Measurements from ENCODE around the gene PJA2.
A peak's percentile ranks its signal among the peaks of the same experiment; 100 is the strongest.

Gene PJA2

GRCh38 chr5:109349388-109349787 lies 60.4 kb downstream of the PJA2 start:
- Histone ChIP-seq H3K27me3 (no peaks in the 10 kb centered on the region), H3K36me3 (peaks cover 52 to 82% (median 68%) of the 10 kb centered on the region in 11 experiments), H3K4me1 (no peaks in the 10 kb centered on the region), H3K9me3 (replicated peaks in 1 of 11) (peaks cover 0 to 6% (median 0%) of the 10 kb centered on the region in 11 experiments; a peak in 2 of 22 replicates), H3K4me3 (no peak overlapping the region), H3K27ac (no peak overlapping the region), H4K20me1 (peaks cover 0 to 74% (median 7%) of the 10 kb centered on the region in 11 experiments; a peak in 10 of 22 replicates), H3K9ac (no peak overlapping the region), H3K4me2 (no peak overlapping the region)
- TF ChIP-seq Cebpa-rat (IDR thresholded peaks at IDR 0.05) = no peak

DNA sequence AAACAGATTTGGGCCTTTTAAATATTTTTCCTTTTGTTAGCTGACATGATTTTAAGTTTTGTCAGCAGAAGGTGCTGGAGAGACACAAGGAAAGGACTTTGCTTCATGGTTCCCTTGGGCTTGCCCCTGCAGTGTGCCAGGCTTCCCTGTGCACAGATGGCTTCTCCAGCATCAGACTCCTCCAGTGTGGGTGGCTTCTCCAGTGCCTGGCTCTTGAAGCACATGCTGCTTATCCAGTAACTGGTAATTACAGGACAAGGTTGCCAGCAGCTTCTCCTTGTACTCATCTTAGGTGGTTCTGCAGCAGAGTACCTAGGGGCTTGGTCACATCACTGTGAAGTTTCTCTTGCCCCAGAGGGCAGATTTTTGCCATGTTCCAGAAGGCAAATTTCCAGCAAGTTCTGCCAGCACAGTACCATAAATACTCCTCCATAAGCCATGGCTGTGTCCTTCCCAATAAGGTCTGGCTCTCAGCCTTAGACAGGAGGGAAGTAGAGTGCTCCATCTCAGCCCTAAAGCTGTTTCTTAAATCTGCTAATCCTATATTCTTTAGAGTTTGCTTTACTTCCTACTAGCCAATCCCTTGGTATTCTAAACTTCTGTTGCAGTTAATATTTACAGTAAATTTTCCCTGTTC lies 62.4 kb downstream of the PJA2 start:
- Histone ChIP-seq H3K27me3 (no peaks in the 10 kb centered on the region), H3K9me3 (replicated peaks in 1 of 11) (peaks cover 0 to 18% (median 7%) of the 10 kb centered on the region in 11 experiments; a peak in 9 of 22 replicates), H3K27ac (no peak overlapping the region), H3K4me3 (no peak overlapping the region), H3K4me1 (no peaks in the 10 kb centered on the region), H3K9ac (no peak overlapping the region), H3K36me3 (peaks cover 61 to 93% (median 82%) of the 10 kb centered on the region in 11 experiments), H4K20me1 (peaks cover 0 to 72% (median 7%) of the 10 kb centered on the region in 11 experiments; a peak in 10 of 22 replicates), H3K4me2 (no peak overlapping the region)
- TF ChIP-seq Cebpa-rat (IDR thresholded peaks at IDR 0.05) = no peak

DNA sequence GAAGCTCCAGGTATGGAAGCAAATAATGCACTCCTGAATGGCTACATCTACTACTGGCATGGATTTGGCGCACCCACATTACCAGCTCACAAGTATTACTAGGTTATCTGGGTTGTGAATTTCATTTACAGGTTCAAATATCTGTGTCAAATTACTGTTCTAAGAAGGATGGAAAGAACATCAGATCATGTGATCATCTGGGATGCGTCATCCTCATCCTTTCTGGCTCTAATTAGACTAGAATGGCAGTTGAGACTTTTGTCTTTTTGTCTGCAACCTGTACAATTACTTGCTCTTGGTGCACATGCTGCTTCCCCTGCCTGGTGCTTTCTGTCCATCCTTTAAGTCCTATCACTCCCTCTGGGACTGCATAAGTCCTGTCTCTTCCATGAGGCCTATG lies 64.1 kb downstream of the PJA2 start:
- Histone ChIP-seq H4K20me1 (peaks cover 0 to 55% (median 7%) of the 10 kb centered on the region in 11 experiments; a peak in 10 of 22 replicates), H3K27ac (no peak overlapping the region), H3K9ac (no peak overlapping the region), H3K27me3 (no peaks in the 10 kb centered on the region), H3K36me3 (peaks cover 52 to 77% (median 72%) of the 10 kb centered on the region in 11 experiments), H3K4me1 (no peaks in the 10 kb centered on the region), H3K9me3 (replicated peaks in 1 of 11) (peaks cover 0 to 18% (median 7%) of the 10 kb centered on the region in 11 experiments; a peak in 9 of 22 replicates), H3K4me3 (no peak overlapping the region), H3K4me2 (no peak overlapping the region)
- no peak for TF ChIP-seq Cebpa-rat (IDR thresholded peaks at IDR 0.05)

DNA sequence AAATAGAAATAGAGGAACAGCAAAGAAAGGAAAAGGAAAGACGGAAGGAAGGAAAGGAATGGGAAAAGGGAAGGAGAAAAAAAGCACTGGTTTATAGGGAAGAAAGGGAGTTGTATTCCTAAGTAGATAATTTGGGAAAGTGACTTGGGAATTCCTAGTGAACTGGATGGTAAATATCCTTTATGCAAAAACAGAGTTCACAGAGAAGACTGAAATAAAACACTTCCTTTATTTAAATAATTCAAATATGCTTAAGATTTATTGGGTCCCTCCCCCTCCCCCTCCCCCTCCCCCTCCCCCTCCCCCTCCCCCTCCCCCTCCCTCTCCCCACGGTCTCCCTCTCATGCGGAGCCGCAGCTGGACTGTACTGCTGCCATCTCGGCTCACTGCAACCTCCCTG lies 69.4 kb downstream of the PJA2 start:
- H3K4me1 ChIP-seq = no peaks in the 10 kb centered on the region
- H3K4me2 ChIP-seq = no peak overlapping the region
- no peak overlapping the region for H3K27ac ChIP-seq
- no peaks in the 10 kb centered on the region for H3K27me3 ChIP-seq
- no peak overlapping the region for H3K4me3 ChIP-seq
- H3K9ac ChIP-seq = no peak overlapping the region
- peaks cover 0 to 29% (median 0%) of the 10 kb centered on the region in 11 experiments; a peak in 3 of 22 replicates for H4K20me1 ChIP-seq
- H3K36me3 ChIP-seq = peaks cover 36 to 72% (median 53%) of the 10 kb centered on the region in 11 experiments
- H3K9me3 ChIP-seq (replicated peaks in 1 of 11) = peaks cover 0 to 18% (median 7%) of the 10 kb centered on the region in 11 experiments; a peak in 9 of 22 replicates
- TF ChIP-seq Cebpa-rat (IDR thresholded peaks at IDR 0.05) = no peak

DNA sequence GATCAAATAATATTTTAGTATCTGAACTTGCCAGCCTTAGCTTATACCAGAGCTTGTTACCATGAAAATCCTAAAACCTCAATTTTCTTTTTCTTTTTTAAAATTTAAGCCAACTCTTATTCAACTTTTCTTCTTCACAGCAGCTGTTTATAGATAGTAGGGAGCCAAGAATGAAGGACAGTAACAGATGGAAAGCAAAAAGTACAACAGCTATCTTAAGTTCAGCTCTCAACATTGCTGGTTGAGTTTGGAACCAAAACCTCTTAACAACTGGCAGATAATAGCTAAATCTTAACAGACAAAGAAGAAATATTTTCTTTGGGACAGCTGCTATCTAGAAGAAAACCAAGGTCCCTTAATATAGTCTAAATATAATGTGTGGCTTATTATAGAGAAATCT lies 74.7 kb downstream of the PJA2 start:
- H3K27ac ChIP-seq = no peak overlapping the region
- H3K9me3 ChIP-seq (replicated peaks in 1 of 11) = no peaks in the 10 kb centered on the region
- peaks cover 0 to under 1% (median 0%) of the 10 kb centered on the region in 10 experiments; a peak in 1 of 20 replicates for H3K4me1 ChIP-seq
- H3K4me3 ChIP-seq = no peak overlapping the region
- H3K4me2 ChIP-seq = no peak overlapping the region
- peaks cover 0 to 31% (median 0%) of the 10 kb centered on the region in 11 experiments; a peak in 3 of 22 replicates for H4K20me1 ChIP-seq
- H3K36me3 ChIP-seq = peaks cover 28 to 93% (median 46%) of the 10 kb centered on the region in 11 experiments; a peak in 20 of 22 replicates
- no peaks in the 10 kb centered on the region for H3K27me3 ChIP-seq
- H3K9ac ChIP-seq = no peak overlapping the region
- TF ChIP-seq Cebpa-rat (IDR thresholded peaks at IDR 0.05) = no peak

DNA sequence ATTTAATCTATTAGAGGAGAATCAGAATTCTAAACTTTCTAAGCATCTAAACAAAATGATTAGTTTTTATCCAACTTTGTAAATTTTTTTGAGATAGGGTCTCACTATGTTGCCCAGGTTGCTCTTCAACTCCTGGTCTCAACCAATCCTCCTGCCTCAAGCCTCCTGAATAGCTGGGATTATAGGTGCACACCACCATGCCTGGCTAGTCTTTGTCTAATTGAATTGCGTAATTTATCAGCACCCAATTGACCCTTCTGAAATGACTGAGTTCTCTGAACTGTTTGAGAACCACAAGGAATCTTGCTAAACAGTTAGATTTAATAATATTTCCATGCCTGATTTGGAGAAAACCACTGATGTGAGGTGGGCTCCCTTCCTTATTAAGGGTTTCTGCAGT lies 75.7 kb downstream of the PJA2 start:
- H4K20me1 ChIP-seq = peaks cover 0 to 28% (median 0%) of the 10 kb centered on the region in 11 experiments; a peak in 3 of 22 replicates
- H3K4me1 ChIP-seq = peaks cover 0 to 11% (median 0%) of the 10 kb centered on the region in 10 experiments; a peak in 4 of 20 replicates
- H3K27me3 ChIP-seq = no peaks in the 10 kb centered on the region
- H3K4me3 ChIP-seq = no peak overlapping the region
- H3K36me3 ChIP-seq = peaks cover 33 to 93% (median 44%) of the 10 kb centered on the region in 11 experiments; a peak in 21 of 22 replicates
- no peaks in the 10 kb centered on the region for H3K9me3 ChIP-seq (replicated peaks in 1 of 11)
- H3K27ac ChIP-seq = no peak overlapping the region
- no peak overlapping the region for H3K9ac ChIP-seq
- peak in 5 of 11 experiments; percentile 27 to 70 (median 53); a peak in 6 of 22 replicates for TF ChIP-seq Cebpa-rat (IDR thresholded peaks at IDR 0.05)
- H3K4me2 ChIP-seq = no peak overlapping the region

- H3K36me3 ChIP-seq = peaks cover 11 to 60% (median 25%) of the 10 kb centered on the region in 11 experiments; a peak in 19 of 22 replicates
- H3K27me3 ChIP-seq = no peaks in the 10 kb centered on the region
- H3K4me1 ChIP-seq = peaks cover 0 to 35% (median 0%) of the 10 kb centered on the region in 10 experiments; a peak in 4 of 20 replicates
- no peak overlapping the region for H3K27ac ChIP-seq
- H3K4me2 ChIP-seq = peak overlapping the region in 2 of 11 experiments; percentile 14 to 27; a peak in 2 of 22 replicates
- H3K9ac ChIP-seq = no peak overlapping the region
- TF ChIP-seq Cebpa-rat (IDR thresholded peaks at IDR 0.05) = peak in 2 of 11 experiments; percentile 18 to 36; a peak in 1 of 22 replicates
- no peak overlapping the region for H3K4me3 ChIP-seq
- H3K9me3 ChIP-seq (replicated peaks in 1 of 11) = no peaks in the 10 kb centered on the region
- H4K20me1 ChIP-seq = peaks cover 0 to 15% (median 0%) of the 10 kb centered on the region in 11 experiments; a peak in 1 of 22 replicates
Observed at GRCh38 chr5:109329333-109330237, 80.2 kb downstream of the PJA2 start.

GRCh38 chr5:109328626-109329025 lies 81.1 kb downstream of the PJA2 start:
- Histone ChIP-seq H3K9me3 (replicated peaks in 1 of 11) (no peaks in the 10 kb centered on the region), H3K27ac (no peak overlapping the region), H3K36me3 (peaks cover 2 to 59% (median 16%) of the 10 kb centered on the region in 11 experiments; a peak in 17 of 22 replicates), H3K4me1 (peaks cover 0 to 35% (median 0%) of the 10 kb centered on the region in 10 experiments; a peak in 4 of 20 replicates), H4K20me1 (peaks cover 0 to 10% (median 0%) of the 10 kb centered on the region in 11 experiments; a peak in 1 of 22 replicates), H3K4me2 (peak overlapping the region in 2 of 11 experiments; percentile 14 to 27; a peak in 4 of 22 replicates), H3K27me3 (no peaks in the 10 kb centered on the region), H3K4me3 (no peak overlapping the region), H3K9ac (no peak overlapping the region)
- no peak for TF ChIP-seq Cebpa-rat (IDR thresholded peaks at IDR 0.05)

All from BLaER1 treated with 17β-estradiol and CSF1 and Interleukin-3, amounts not matched to agents 10 nM and 100 nM (cell line).